ENCODE measurements around the gene ZNF469. TPM values are rescaled to one million over a fixed set of nuclear protein-coding genes. Genes with fewer than 3 reads are reported as not detected.
A peak's percentile ranks its signal among the peaks of the same experiment; 100 is the strongest.

ZNF469 gene
- total and polyA plus RNA-seq, 8 donors: 0.14 to 2.0 (median 0.34) TPM

GRCh38 chr16:88360999-88361398 lies 21.8 kb upstream of the ZNF469 start:
- ATAC-seq (no peak), DNase-seq (no peak), FAIRE-seq (no peak)
- Histone ChIP-seq H3K27ac (no peak overlapping the region), H3K9me3 (no peaks in the 10 kb centered on the region), H3K4me3 (no peak overlapping the region), H3K36me3 (no peaks in the 10 kb centered on the region), H3K4me1 (no peaks in the 10 kb centered on the region), H3K27me3 (no peaks in the 10 kb centered on the region)
- no peak for TF ChIP-seq CTCF (IDR thresholded peaks at IDR 0.05)
- intact Hi-C loops (cut with DNase I): no loop called here
- 58 to 69% methylated on average over 2 of the region's 2 CpGs for WGBS, 2 donors

- Histone ChIP-seq H3K27me3 (no peaks in the 10 kb centered on the region), H3K4me3 (no peak overlapping the region), H3K36me3 (no peaks in the 10 kb centered on the region), H3K27ac (no peak overlapping the region), H3K4me1 (no peaks in the 10 kb centered on the region), H3K9me3 (no peaks in the 10 kb centered on the region)
- 53 to 66% methylated on average over 5 of the region's 5 CpGs for WGBS, 2 donors
- no peak for TF ChIP-seq CTCF (IDR thresholded peaks at IDR 0.05)
- DNase-seq: no peak
- FAIRE-seq: no peak
- no peak for ATAC-seq
- intact Hi-C loops (cut with DNase I): no loop called here
Observed at GRCh38 chr16:88361775-88362174, 21.0 kb upstream of the ZNF469 start.

GRCh38 chr16:88363239-88363891 lies 19.4 kb upstream of the ZNF469 start:
- intact Hi-C loops (cut with DNase I): no loop called here
- FAIRE-seq (no peak), DNase-seq (no peak), ATAC-seq (no peak)
- H3K27ac ChIP-seq: no peak overlapping the region
- no peak overlapping the region for H3K4me3 ChIP-seq
- no peaks in the 10 kb centered on the region for H3K9me3 ChIP-seq
- TF ChIP-seq CTCF (IDR thresholded peaks at IDR 0.05): no peak
- no peaks in the 10 kb centered on the region for H3K27me3 ChIP-seq
- 32 to 34% methylated on average over 2 of the region's 2 CpGs for WGBS, 2 donors
- no peaks in the 10 kb centered on the region for H3K4me1 ChIP-seq
- no peaks in the 10 kb centered on the region for H3K36me3 ChIP-seq

GRCh38 chr16:88365244-88365865 lies 17.4 kb upstream of the ZNF469 start:
- Histone ChIP-seq H3K27ac (no peak overlapping the region), H3K4me3 (no peak overlapping the region), H3K4me1 (no peaks in the 10 kb centered on the region), H3K9me3 (no peaks in the 10 kb centered on the region), H3K36me3 (no peaks in the 10 kb centered on the region), H3K27me3 (no peaks in the 10 kb centered on the region)
- 75 to 82% methylated on average over 6 of the region's 6 CpGs for WGBS, 2 donors
- TF ChIP-seq CTCF (IDR thresholded peaks at IDR 0.05): no peak
- peak in 3 of 6 donors; percentile 8 to 31 (median 30) for DNase-seq
- no peak for FAIRE-seq
- intact Hi-C loops (cut with DNase I): no loop called here
- no peak for ATAC-seq

- Histone ChIP-seq H3K4me3 (no peak overlapping the region), H3K36me3 (no peaks in the 10 kb centered on the region), H3K4me1 (no peaks in the 10 kb centered on the region), H3K9me3 (no peaks in the 10 kb centered on the region), H3K27me3 (no peaks in the 10 kb centered on the region), H3K27ac (no peak overlapping the region)
- FAIRE-seq (no peak), DNase-seq (no peak), ATAC-seq (no peak)
- 55 to 66% methylated on average over 4 of the region's 4 CpGs for WGBS, 2 donors
- TF ChIP-seq CTCF (IDR thresholded peaks at IDR 0.05): no peak
- intact Hi-C loops (cut with DNase I): no loop called here
Observed at GRCh38 chr16:88366032-88366703, 16.6 kb upstream of the ZNF469 start.
